ENCODE measurements around the gene SCG3.
A peak's percentile ranks its signal among the peaks of the same experiment; 100 is the strongest.
"Not testable (repeated sequence)": the region's sequence is repeated elsewhere in the genome, so short reads cannot be mapped to it uniquely, and the experiment has no call there.

SCG3 gene

GRCh38 chr15:51681303-51681963 lies at the start of gene SCG3:
TSS of gene SCG3 (plus strand) at chr15:51681503. CDS start at chr15:51681756, 253 bp downstream.
- peaks cover 0 to 10% (median 6%) of the 10 kb centered on the region in 5 donors for H3K27me3 ChIP-seq (ENCODE audit: control insufficient read depth in 5 of 5, insufficient read depth in 4 of 5, low read length in 5 of 5)
- peaks cover 0 to 9% (median 7%) of the 10 kb centered on the region in 5 donors for H3K4me1 ChIP-seq (ENCODE audit: control insufficient read depth in 5 of 5, insufficient read depth in 5 of 5, low read length in 5 of 5)
- H3K36me3 ChIP-seq (ENCODE audit: control insufficient read depth in 5 of 5, insufficient read depth in 5 of 5, low read length in 5 of 5) = no peaks in the 10 kb centered on the region
- no peaks in the 10 kb centered on the region for H3K9me3 ChIP-seq (ENCODE audit: control insufficient read depth in 5 of 5, low read length in 5 of 5)
- H3K27ac ChIP-seq (ENCODE audit: low read depth, low read length) = no peak within 1 kb of the TSS
- H3K4me3 ChIP-seq (ENCODE audit: low read depth in 1 of 5, low read length in 5 of 5) = peak within 1 kb of the TSS in 1 of 5 donors; percentile 38
- no peak within 1 kb of the TSS for H3K9ac ChIP-seq (ENCODE audit: low read length in 5 of 5)

GRCh38 chr15:51634591-51635198 lies 46.6 kb upstream of the SCG3 start:
- Histone ChIP-seq H3K36me3 (ENCODE audit: control insufficient read depth in 5 of 5, insufficient read depth in 5 of 5, low read length in 5 of 5) (no peaks in the 10 kb centered on the region), H3K9ac (ENCODE audit: low read length in 5 of 5) (no peak overlapping the region), H3K9me3 (ENCODE audit: control insufficient read depth in 5 of 5, low read length in 5 of 5) (no peaks in the 10 kb centered on the region), H3K27ac (ENCODE audit: low read depth, low read length) (no peak overlapping the region), H3K27me3 (ENCODE audit: control insufficient read depth in 5 of 5, insufficient read depth in 4 of 5, low read length in 5 of 5) (no peaks in the 10 kb centered on the region), H3K4me1 (ENCODE audit: control insufficient read depth in 5 of 5, insufficient read depth in 5 of 5, low read length in 5 of 5) (no peaks in the 10 kb centered on the region), H3K4me3 (ENCODE audit: low read depth in 1 of 5, low read length in 5 of 5) (no peak overlapping the region)

- peaks cover 0 to 5% (median 3%) of the 10 kb centered on the region in 5 donors for H3K4me1 ChIP-seq (ENCODE audit: control insufficient read depth in 5 of 5, insufficient read depth in 5 of 5, low read length in 5 of 5)
- H3K36me3 ChIP-seq (ENCODE audit: control insufficient read depth in 5 of 5, insufficient read depth in 5 of 5, low read length in 5 of 5) = no peaks in the 10 kb centered on the region
- H3K27ac ChIP-seq (ENCODE audit: low read depth, low read length) = no peak overlapping the region
- H3K9ac ChIP-seq (ENCODE audit: low read length in 5 of 5) = no peak overlapping the region
- H3K9me3 ChIP-seq (ENCODE audit: control insufficient read depth in 5 of 5, low read length in 5 of 5) = no peaks in the 10 kb centered on the region
- H3K4me3 ChIP-seq (ENCODE audit: low read depth in 1 of 5, low read length in 5 of 5) = no peak overlapping the region
- no peaks in the 10 kb centered on the region for H3K27me3 ChIP-seq (ENCODE audit: control insufficient read depth in 5 of 5, insufficient read depth in 4 of 5, low read length in 5 of 5)
Measured at GRCh38 chr15:51641490-51642130, 39.7 kb upstream of the SCG3 start.

GRCh38 chr15:51642696-51643095 lies 38.6 kb upstream of the SCG3 start:
- Histone ChIP-seq H3K27ac (ENCODE audit: low read depth, low read length) (no peak overlapping the region), H3K9ac (ENCODE audit: low read length in 5 of 5) (no peak overlapping the region), H3K9me3 (ENCODE audit: control insufficient read depth in 5 of 5, low read length in 5 of 5) (no peaks in the 10 kb centered on the region), H3K4me1 (ENCODE audit: control insufficient read depth in 5 of 5, insufficient read depth in 5 of 5, low read length in 5 of 5) (peaks cover 0 to 5% (median 3%) of the 10 kb centered on the region in 5 donors), H3K36me3 (ENCODE audit: control insufficient read depth in 5 of 5, insufficient read depth in 5 of 5, low read length in 5 of 5) (no peaks in the 10 kb centered on the region), H3K27me3 (ENCODE audit: control insufficient read depth in 5 of 5, insufficient read depth in 4 of 5, low read length in 5 of 5) (no peaks in the 10 kb centered on the region), H3K4me3 (ENCODE audit: low read depth in 1 of 5, low read length in 5 of 5) (no peak overlapping the region)

GRCh38 chr15:51647128-51647562 lies 34.2 kb upstream of the SCG3 start:
- no peak overlapping the region for H3K27ac ChIP-seq (ENCODE audit: low read depth, low read length)

GRCh38 chr15:51648101-51648500 lies 33.2 kb upstream of the SCG3 start:
- not testable (repeated sequence) for H3K9me3 ChIP-seq (ENCODE audit: control insufficient read depth in 5 of 5, low read length in 5 of 5); H3K27ac ChIP-seq (ENCODE audit: low read depth, low read length); H3K36me3 ChIP-seq (ENCODE audit: control insufficient read depth in 5 of 5, insufficient read depth in 5 of 5, low read length in 5 of 5); H3K27me3 ChIP-seq (ENCODE audit: control insufficient read depth in 5 of 5, insufficient read depth in 4 of 5, low read length in 5 of 5); H3K4me3 ChIP-seq (ENCODE audit: low read depth in 1 of 5, low read length in 5 of 5); H3K9ac ChIP-seq (ENCODE audit: low read length in 5 of 5); H3K4me1 ChIP-seq (ENCODE audit: control insufficient read depth in 5 of 5, insufficient read depth in 5 of 5, low read length in 5 of 5)

More at GRCh38 chr15:51647128-51647562, 34.2 kb upstream of the SCG3 start:
- H3K27me3 ChIP-seq (ENCODE audit: control insufficient read depth in 5 of 5, insufficient read depth in 4 of 5, low read length in 5 of 5) = no peaks in the 10 kb centered on the region
- H3K36me3 ChIP-seq (ENCODE audit: control insufficient read depth in 5 of 5, insufficient read depth in 5 of 5, low read length in 5 of 5) = no peaks in the 10 kb centered on the region
- no peaks in the 10 kb centered on the region for H3K9me3 ChIP-seq (ENCODE audit: control insufficient read depth in 5 of 5, low read length in 5 of 5)
- H3K4me3 ChIP-seq (ENCODE audit: low read depth in 1 of 5, low read length in 5 of 5) = no peak overlapping the region
- no peak overlapping the region for H3K9ac ChIP-seq (ENCODE audit: low read length in 5 of 5)
- peaks cover 0 to 5% (median 3%) of the 10 kb centered on the region in 5 donors for H3K4me1 ChIP-seq (ENCODE audit: control insufficient read depth in 5 of 5, insufficient read depth in 5 of 5, low read length in 5 of 5)

GRCh38 chr15:51648643-51649042 lies 32.7 kb upstream of the SCG3 start:
- H3K9me3 ChIP-seq (ENCODE audit: control insufficient read depth in 5 of 5, low read length in 5 of 5); H3K27ac ChIP-seq (ENCODE audit: low read depth, low read length); H3K4me1 ChIP-seq (ENCODE audit: control insufficient read depth in 5 of 5, insufficient read depth in 5 of 5, low read length in 5 of 5); H3K27me3 ChIP-seq (ENCODE audit: control insufficient read depth in 5 of 5, insufficient read depth in 4 of 5, low read length in 5 of 5); H3K9ac ChIP-seq (ENCODE audit: low read length in 5 of 5); H3K4me3 ChIP-seq (ENCODE audit: low read depth in 1 of 5, low read length in 5 of 5); H3K36me3 ChIP-seq (ENCODE audit: control insufficient read depth in 5 of 5, insufficient read depth in 5 of 5, low read length in 5 of 5): not testable (repeated sequence)

- Histone ChIP-seq H3K36me3 (ENCODE audit: control insufficient read depth in 5 of 5, insufficient read depth in 5 of 5, low read length in 5 of 5) (no peaks in the 10 kb centered on the region), H3K27me3 (ENCODE audit: control insufficient read depth in 5 of 5, insufficient read depth in 4 of 5, low read length in 5 of 5) (no peaks in the 10 kb centered on the region), H3K27ac (ENCODE audit: low read depth, low read length) (no peak overlapping the region), H3K4me1 (ENCODE audit: control insufficient read depth in 5 of 5, insufficient read depth in 5 of 5, low read length in 5 of 5) (no peaks in the 10 kb centered on the region), H3K4me3 (ENCODE audit: low read depth in 1 of 5, low read length in 5 of 5) (no peak overlapping the region), H3K9me3 (ENCODE audit: control insufficient read depth in 5 of 5, low read length in 5 of 5) (no peaks in the 10 kb centered on the region), H3K9ac (ENCODE audit: low read length in 5 of 5) (no peak overlapping the region)
Measured at GRCh38 chr15:51649659-51650521, 31.4 kb upstream of the SCG3 start.

GRCh38 chr15:51652084-51652668 lies 29.1 kb upstream of the SCG3 start:
- Histone ChIP-seq H3K36me3 (ENCODE audit: control insufficient read depth in 5 of 5, insufficient read depth in 5 of 5, low read length in 5 of 5) (no peaks in the 10 kb centered on the region), H3K27ac (ENCODE audit: low read depth, low read length) (no peak overlapping the region), H3K4me1 (ENCODE audit: control insufficient read depth in 5 of 5, insufficient read depth in 5 of 5, low read length in 5 of 5) (no peaks in the 10 kb centered on the region), H3K4me3 (ENCODE audit: low read depth in 1 of 5, low read length in 5 of 5) (no peak overlapping the region), H3K9ac (ENCODE audit: low read length in 5 of 5) (no peak overlapping the region), H3K9me3 (ENCODE audit: control insufficient read depth in 5 of 5, low read length in 5 of 5) (no peaks in the 10 kb centered on the region), H3K27me3 (ENCODE audit: control insufficient read depth in 5 of 5, insufficient read depth in 4 of 5, low read length in 5 of 5) (no peaks in the 10 kb centered on the region)

Measured in subcutaneous abdominal adipose tissue (tissue), 5 donors.